GM23248 (cell line): ENCODE data around the gene SLC25A11.

Source experiments
- EZH2 ChIP-seq: fragments of 200-600 bp; sonication (generic); IDR thresholded peaks from 2 replicates; pipeline ENCODE4 v1.6.1; 2018; ENCODE audit warnings: antibody characterized with exemption, mild to moderate bottlenecking; ENCODE audit not compliant: insufficient read depth, poor library complexity, severe bottlenecking
- EZH2phosphoT487 ChIP-seq: fragments of 200-600 bp; sonication (generic); IDR thresholded peaks from 2 replicates; pipeline ENCODE4 v1.6.1; 2018; ENCODE audit warnings: antibody characterized with exemption, moderate library complexity, mild to moderate bottlenecking, low read depth; ENCODE audit not compliant: insufficient read depth

- TF ChIP-seq EZH2 (no peak), EZH2phosphoT487 (no peak)
These were observed 3.4 kb downstream of the SLC25A11 start for GRCh38 chr17:4936436-4936835.
